Choroid plexus epithelial cell (primary cell): ENCODE results near the gene LCN2.

Source experiments
- DNase-seq: peaks from one replicate; pipeline ENCODE4 v3.0.0-alpha.2; 2010; ENCODE audit warnings: low read depth
- H3K4me3 ChIP-seq: 2 replicates; pipeline ENCODE4 v1.5.1; 2011; ENCODE audit warnings: low read depth, mild to moderate bottlenecking, control low read depth, low read length, moderate library complexity
- TF ChIP-seq, protein P1 (sequence below): conservative IDR thresholded peaks from 2 replicates; pipeline ENCODE4 v1.5.1; 2011; ENCODE audit warnings: low read depth, mild to moderate bottlenecking, control low read depth, inconsistent platforms, low read length, moderate library complexity

LCN2 gene

DNA sequence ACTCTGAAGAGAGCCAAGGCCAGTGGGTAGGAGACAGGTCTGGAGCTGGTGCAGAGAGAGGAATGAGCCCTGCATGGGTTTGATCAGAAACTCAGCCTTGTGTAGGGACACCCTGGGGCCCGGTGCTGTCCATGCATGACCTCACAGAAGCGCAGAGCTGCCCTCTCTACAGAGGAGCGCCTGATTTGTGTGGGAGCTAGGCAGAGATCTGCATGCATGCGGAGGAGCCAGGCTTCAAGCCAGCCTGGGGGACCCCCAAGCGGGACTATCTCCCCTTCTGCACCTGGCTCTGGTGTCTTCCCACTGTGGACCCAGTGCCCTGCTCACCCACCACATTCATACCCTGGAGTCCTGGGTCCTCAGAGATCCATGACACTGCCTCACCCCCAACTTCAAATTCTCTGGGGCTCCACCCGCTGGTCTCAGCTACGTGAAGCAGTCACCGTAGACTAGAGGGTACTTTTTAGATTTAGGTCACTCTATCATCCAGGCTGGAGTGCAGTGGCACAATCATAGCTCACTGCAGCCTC, 2.6 kb upstream of the LCN2 start:
- no peak for DNase-seq
- TF ChIP-seq, protein P1, sequence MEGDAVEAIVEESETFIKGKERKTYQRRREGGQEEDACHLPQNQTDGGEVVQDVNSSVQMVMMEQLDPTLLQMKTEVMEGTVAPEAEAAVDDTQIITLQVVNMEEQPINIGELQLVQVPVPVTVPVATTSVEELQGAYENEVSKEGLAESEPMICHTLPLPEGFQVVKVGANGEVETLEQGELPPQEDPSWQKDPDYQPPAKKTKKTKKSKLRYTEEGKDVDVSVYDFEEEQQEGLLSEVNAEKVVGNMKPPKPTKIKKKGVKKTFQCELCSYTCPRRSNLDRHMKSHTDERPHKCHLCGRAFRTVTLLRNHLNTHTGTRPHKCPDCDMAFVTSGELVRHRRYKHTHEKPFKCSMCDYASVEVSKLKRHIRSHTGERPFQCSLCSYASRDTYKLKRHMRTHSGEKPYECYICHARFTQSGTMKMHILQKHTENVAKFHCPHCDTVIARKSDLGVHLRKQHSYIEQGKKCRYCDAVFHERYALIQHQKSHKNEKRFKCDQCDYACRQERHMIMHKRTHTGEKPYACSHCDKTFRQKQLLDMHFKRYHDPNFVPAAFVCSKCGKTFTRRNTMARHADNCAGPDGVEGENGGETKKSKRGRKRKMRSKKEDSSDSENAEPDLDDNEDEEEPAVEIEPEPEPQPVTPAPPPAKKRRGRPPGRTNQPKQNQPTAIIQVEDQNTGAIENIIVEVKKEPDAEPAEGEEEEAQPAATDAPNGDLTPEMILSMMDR: no peak

DNA sequence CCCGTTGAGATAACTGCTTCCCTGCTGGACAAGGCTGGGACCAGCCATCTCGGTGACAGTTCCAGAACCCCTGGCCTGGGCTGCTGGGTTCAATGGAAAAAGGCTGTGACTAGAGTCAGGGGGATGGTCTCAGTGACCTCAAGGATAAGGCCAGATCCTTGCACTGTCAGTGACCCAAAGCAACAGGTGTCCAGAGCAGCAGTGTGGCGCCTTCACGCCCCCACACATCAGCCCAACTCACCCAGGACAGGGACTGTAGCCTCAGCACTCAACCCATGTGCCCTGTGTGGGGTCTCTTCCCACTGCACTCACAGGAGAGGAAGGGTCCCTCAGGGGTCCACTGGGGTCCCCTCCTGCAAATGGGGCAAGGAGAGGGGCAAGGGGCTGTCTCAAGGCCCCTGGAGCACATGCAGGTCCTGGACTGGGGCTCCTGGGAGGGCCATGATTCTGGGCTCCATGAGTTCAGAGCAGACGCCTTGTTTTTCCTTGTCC, 698 bp upstream of the LCN2 start:
- TF ChIP-seq, protein P1: no peak
- DNase-seq: no peak
- no peak overlapping the region for H3K4me3 ChIP-seq

More for the DNA sequence above, 2.6 kb upstream of the LCN2 start:
- H3K4me3 ChIP-seq: no peak overlapping the region

DNA sequence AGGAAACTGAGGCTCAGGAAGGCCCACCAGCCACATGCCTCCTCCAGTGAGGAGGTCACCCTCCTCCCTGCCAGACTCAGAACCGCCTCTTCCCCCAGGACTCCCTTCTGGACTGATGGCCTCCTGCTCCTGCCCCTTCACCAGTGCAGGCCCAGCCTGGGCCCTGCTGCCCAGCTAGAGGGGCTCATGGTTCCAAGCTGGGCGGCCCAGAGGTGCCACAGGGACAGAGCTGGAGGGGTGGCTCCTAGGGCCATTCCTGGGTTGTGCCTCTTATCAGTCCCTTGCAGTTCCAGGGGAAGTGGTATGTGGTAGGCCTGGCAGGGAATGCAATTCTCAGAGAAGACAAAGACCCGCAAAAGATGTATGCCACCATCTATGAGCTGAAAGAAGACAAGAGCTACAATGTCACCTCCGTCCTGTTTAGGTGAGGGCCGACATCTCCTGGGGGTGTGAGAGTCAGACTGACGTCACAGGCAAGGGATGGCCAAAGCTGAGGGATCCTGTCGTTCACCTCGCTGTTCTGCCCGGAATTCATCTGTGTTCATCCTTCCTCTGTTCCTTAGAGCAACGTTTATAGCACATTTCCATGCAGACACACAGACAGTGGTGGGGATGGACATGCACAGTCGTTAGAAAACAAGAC, 819 bp downstream of the LCN2 start:
- H3K4me3 ChIP-seq: no peak overlapping the region
- DNase-seq: no peak
- TF ChIP-seq, protein P1: no peak

DNA sequence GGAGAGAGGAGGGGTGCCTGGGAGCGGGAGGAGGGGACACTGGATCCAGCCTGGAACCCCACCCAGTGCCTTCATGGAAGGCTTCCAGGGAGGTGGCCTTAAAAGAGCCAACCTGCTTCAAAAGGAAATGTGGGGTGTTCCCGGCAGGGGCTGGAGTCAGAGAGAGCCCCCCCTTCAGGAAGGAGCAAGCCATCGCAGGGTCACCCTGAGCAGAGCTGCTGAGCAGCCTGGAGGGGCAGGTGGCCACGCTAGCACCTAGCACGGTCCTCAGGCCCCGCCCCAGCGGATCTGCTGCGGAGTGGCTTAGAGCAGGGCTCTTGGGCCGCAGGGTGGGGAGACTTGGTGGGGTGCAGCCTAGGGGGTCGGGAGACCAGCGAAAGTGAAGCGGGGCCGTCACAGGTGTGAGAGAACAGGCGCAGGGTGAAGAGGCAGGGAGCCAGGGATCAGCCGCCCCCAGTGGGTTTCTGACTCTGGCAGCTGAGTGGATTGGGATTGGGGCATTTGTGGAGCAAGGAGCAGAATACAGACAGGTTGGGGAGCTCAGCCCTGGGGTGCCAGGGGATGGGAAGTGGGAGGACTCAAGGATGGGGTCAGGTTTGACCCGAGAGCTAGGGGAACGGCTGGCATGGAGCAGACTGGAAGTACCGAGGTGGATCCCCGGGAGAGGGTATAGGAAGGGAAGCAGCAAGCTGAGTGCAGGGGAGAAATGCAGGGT, 1.5 kb downstream of the LCN2 start:
- no peak overlapping the region for H3K4me3 ChIP-seq
- DNase-seq: no peak
- TF ChIP-seq, protein P1: peak; percentile 42

DNA sequence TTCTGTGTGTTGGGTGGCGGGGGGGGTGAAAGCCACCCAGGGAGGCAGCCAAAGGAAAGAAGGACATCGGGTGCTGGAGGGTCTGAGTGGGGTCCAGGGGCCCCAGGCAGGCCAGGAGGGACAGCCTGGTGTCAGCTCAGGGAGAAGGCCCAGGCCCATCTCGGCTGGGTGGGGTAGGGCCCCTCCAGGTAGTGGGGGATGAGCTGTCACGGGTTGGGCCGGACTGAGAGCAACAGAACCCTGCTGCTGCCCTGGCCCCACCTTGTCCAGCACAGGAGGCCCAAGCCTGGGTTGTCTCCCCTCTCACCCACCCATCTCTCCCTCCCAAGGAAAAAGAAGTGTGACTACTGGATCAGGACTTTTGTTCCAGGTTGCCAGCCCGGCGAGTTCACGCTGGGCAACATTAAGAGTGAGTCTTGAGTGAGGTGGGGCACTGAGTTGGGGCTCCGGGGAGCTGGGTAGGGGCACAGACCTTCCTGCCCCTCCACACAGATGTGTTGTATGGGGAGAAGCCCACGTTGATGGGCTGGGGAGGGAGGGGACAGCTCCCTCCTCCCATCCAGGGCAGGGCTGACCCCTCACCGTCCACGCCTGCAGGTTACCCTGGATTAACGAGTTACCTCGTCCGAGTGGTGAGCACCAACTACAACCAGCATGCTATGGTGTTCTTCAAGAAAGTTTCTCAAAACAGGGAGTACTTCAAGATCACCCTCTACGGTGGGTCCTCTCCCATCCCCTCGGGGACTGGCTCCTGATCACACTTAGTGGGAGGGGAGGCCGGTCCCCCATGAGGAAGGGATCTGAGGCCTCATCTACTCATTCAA, 2.3 kb downstream of the LCN2 start:
- H3K4me3 ChIP-seq: no peak overlapping the region
- TF ChIP-seq, protein P1: no peak
- DNase-seq: no peak

DNA sequence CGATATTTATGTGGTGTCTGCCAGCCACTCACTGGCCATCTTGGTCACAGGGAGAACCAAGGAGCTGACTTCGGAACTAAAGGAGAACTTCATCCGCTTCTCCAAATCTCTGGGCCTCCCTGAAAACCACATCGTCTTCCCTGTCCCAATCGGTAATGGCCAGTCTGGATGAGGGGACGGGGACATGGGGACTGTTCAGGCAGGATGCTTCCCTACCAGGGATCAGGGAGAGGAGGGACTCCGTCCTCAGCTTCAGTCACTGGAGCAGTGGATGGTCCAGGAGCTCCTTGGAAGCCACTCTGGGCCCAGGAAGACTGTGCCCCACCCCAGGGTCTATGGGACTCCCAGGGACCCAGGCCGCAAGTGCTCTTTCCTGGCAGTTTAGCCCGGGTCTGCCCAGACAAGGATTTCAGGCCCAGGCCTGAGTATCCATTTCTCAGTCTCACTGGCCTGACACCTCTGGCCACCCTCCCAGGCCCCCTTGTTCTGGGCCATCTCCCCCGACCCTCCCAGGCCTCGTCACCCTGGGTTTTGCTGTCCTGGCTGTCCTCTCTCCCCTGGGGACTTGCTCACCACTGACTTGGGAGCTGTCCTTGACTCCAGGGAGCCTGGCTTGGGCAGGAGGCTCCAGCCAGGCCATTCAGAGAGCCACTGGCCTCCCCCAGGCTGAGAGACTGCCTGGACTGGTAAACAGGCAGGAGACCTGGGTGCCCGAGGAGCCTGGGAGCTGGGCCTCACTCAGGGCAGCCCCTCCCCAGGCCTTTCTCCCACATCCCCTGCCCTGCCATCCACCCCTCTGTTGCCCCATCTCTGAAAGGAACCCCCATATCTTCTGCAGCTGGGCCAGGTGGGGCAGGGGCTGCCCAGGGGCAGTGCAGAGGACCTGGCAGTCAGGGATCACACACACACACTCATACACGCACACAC, 3.1 kb downstream of the LCN2 start:
- H3K4me3 ChIP-seq: no peak overlapping the region
- TF ChIP-seq, protein P1: no peak

More for the DNA sequence above, 3.1 kb downstream of the LCN2 start:
- DNase-seq: no peak
